Neuronal stem cell (in vitro differentiated cells): ENCODE results near the gene RESP18.

Source experiments
- DNase-seq: peaks from one replicate; pipeline ENCODE4 v3.0.0-alpha.2; 2013; ENCODE audit warnings: low spot score
- H2AFZ ChIP-seq: one replicate; pipeline ENCODE4 v1.6.1; 2013; ENCODE audit warnings: mild to moderate bottlenecking, low read length, inconsistent platforms
- H2AK5ac ChIP-seq: 2 replicates; pipeline ENCODE4 v1.6.1; 2013; ENCODE audit warnings: low read depth, mild to moderate bottlenecking, inconsistent platforms, low read length, moderate library complexity, mixed read lengths
- H2BK120ac ChIP-seq: 2 replicates; pipeline ENCODE4 v1.6.1; 2013; ENCODE audit warnings: low read depth, mild to moderate bottlenecking, inconsistent platforms, low read length, moderate library complexity, mixed read lengths
- H2BK12ac ChIP-seq: one replicate; pipeline ENCODE4 v1.6.1; 2013; ENCODE audit warnings: low read length, inconsistent platforms
- H2BK15ac ChIP-seq: 2 replicates; pipeline ENCODE4 v1.6.1; 2013; ENCODE audit warnings: mild to moderate bottlenecking, low read length, inconsistent platforms, mixed read lengths
- H2BK5ac ChIP-seq: one replicate; pipeline ENCODE4 v1.6.1; 2013; ENCODE audit warnings: inconsistent platforms, mild to moderate bottlenecking, low read length, moderate library complexity
- H3K14ac ChIP-seq: one replicate; pipeline ENCODE4 v1.6.1; 2013; ENCODE audit warnings: low read length, inconsistent platforms
- H3K18ac ChIP-seq: 2 replicates; pipeline ENCODE4 v1.6.1; 2013; ENCODE audit warnings: low read length, inconsistent platforms
- H3K23ac ChIP-seq: 2 replicates; pipeline ENCODE4 v1.6.1; 2013; ENCODE audit warnings: low read depth, mild to moderate bottlenecking, mixed read lengths, low read length, inconsistent platforms; ENCODE audit not compliant: poor library complexity
- H3K27ac ChIP-seq: replicated peaks from 3 replicates; pipeline ENCODE4 v1.5.1; 2013; ENCODE audit warnings: low read length, inconsistent platforms
- H3K27me3 ChIP-seq, 3 experiments: 2 replicates each; pipeline ENCODE4 v1.6.1; 2013; ENCODE audit warnings: low read length in 3 of 3, mild to moderate bottlenecking in 2 of 3, inconsistent platforms in 1 of 3, low read depth in 1 of 3, mixed read lengths in 1 of 3, moderate library complexity in 1 of 3; ENCODE audit not compliant: control insufficient read depth in 3 of 3, insufficient read depth in 3 of 3
- H3K36me3 ChIP-seq, 2 donors: replicated peaks in 1 of 2; 2 replicates each; pipeline ENCODE4 v1.6.1; 2013; ENCODE audit warnings: low read length in 2 of 2; ENCODE audit not compliant: control insufficient read depth in 2 of 2, insufficient read depth in 2 of 2
- H3K4ac ChIP-seq: 2 replicates; pipeline ENCODE4 v1.6.1; 2013; ENCODE audit warnings: inconsistent platforms, mild to moderate bottlenecking, low read length, moderate library complexity
- H3K4me1 ChIP-seq, 2 donors: 1 replicate in 1 of 2; 2 replicates in 1 of 2; pipeline ENCODE4 v1.6.1; 2013; ENCODE audit warnings: low read length in 2 of 2, low read depth in 1 of 2; ENCODE audit not compliant: control insufficient read depth in 2 of 2, insufficient read depth in 1 of 2
- H3K4me2 ChIP-seq: one replicate; pipeline ENCODE4 v1.6.1; 2013; ENCODE audit warnings: mild to moderate bottlenecking, low read length, inconsistent platforms; ENCODE audit not compliant: insufficient read depth, poor library complexity, severe bottlenecking
- H3K4me3 ChIP-seq, 2 donors: 2 replicates each; pipeline ENCODE4 v1.5.1; 2013; ENCODE audit warnings: low read length in 2 of 2, mild to moderate bottlenecking in 2 of 2, inconsistent platforms in 1 of 2, moderate library complexity in 1 of 2
- H3K79me1 ChIP-seq: one replicate; pipeline ENCODE4 v1.6.1; 2013; ENCODE audit warnings: low read depth, mild to moderate bottlenecking, inconsistent platforms, low read length, moderate library complexity
- H3K9ac ChIP-seq: one replicate; pipeline ENCODE4 v1.6.1; 2013; ENCODE audit warnings: mild to moderate bottlenecking, low read depth, low read length, inconsistent platforms; ENCODE audit not compliant: poor library complexity
- H3K9me3 ChIP-seq, 2 donors: replicated peaks in 1 of 2; 2 replicates each; pipeline versions ENCODE3 to v1.6.1; 2013; ENCODE audit warnings: low read length in 2 of 2, mild to moderate bottlenecking in 2 of 2, inconsistent platforms in 1 of 2, low read depth in 1 of 2, mixed read lengths in 1 of 2, moderate library complexity in 1 of 2; ENCODE audit not compliant: control insufficient read depth in 2 of 2, insufficient read depth in 1 of 2
- H4K8ac ChIP-seq: one replicate; pipeline ENCODE4 v1.6.1; 2013; ENCODE audit warnings: low read depth, mild to moderate bottlenecking, inconsistent platforms, low read length, moderate library complexity
- H4K91ac ChIP-seq: one replicate; pipeline ENCODE4 v1.6.1; 2013; ENCODE audit warnings: low read length, low read depth, mild to moderate bottlenecking, inconsistent platforms; ENCODE audit not compliant: poor library complexity
- WGBS, 2 donors: extraction: QIAGEN DNeasy Blood & Tissue Kit; methylation state at CpG; one replicate each; pipeline ENCODE4 v1.1.7; 2013; ENCODE audit warnings: missing lambda C conversion rate in 2 of 2, mixed read lengths in 1 of 2; ENCODE audit not compliant: insufficient read length in 2 of 2, insufficient replicate concordance in 1 of 2; ENCODE audit errors: extremely low coverage in 2 of 2; 5-methylcytosine and 5-hydroxymethylcytosine counted together

The RESP18 gene

GRCh38 chr2:219304223-219304622 lies 28.3 kb downstream of the RESP18 start:
- H3K4me3 ChIP-seq = no peak overlapping the region
- H3K9me3 ChIP-seq = no peaks in the 10 kb centered on the region
- no peaks in the 10 kb centered on the region for H3K79me1 ChIP-seq
- no peak overlapping the region for H3K23ac ChIP-seq
- no peak overlapping the region for H3K27ac ChIP-seq
- H3K27me3 ChIP-seq = peaks cover 0 to 47% (median 16%) of the 10 kb centered on the region in 3 experiments
- WGBS, 2 donors = no CpG with 5 or more reads among the region's 2 CpGs
- H2BK120ac ChIP-seq = no peak overlapping the region
- H3K14ac ChIP-seq = no peak overlapping the region
- H2AFZ ChIP-seq = no peak overlapping the region
- H4K8ac ChIP-seq = no peak overlapping the region
- H3K4ac ChIP-seq = no peak overlapping the region
- H3K9ac ChIP-seq = no peak overlapping the region
- no peak overlapping the region for H4K91ac ChIP-seq
- DNase-seq = no peak
- no peak overlapping the region for H2BK12ac ChIP-seq
- no peak overlapping the region for H2AK5ac ChIP-seq
- no peak overlapping the region for H3K4me2 ChIP-seq
- no peak overlapping the region for H2BK15ac ChIP-seq
- H3K18ac ChIP-seq = no peak overlapping the region
- H3K4me1 ChIP-seq = peaks cover 25 to 28% of the 10 kb centered on the region in 2 donors
- H3K36me3 ChIP-seq = no peaks in the 10 kb centered on the region
- no peak overlapping the region for H2BK5ac ChIP-seq

- peak overlapping the region; percentile 73 for H3K18ac ChIP-seq
- H3K4me2 ChIP-seq = no peak overlapping the region
- H3K27me3 ChIP-seq = peaks cover 0 to 43% (median 4%) of the 10 kb centered on the region in 3 experiments
- H3K23ac ChIP-seq = no peak overlapping the region
- no peak overlapping the region for H3K27ac ChIP-seq
- no peak overlapping the region for H2AFZ ChIP-seq
- H3K9ac ChIP-seq = peak overlapping the region; percentile 26
- no peak overlapping the region for H3K14ac ChIP-seq
- H2BK120ac ChIP-seq = no peak overlapping the region
- no peak overlapping the region for H4K91ac ChIP-seq
- no peak for DNase-seq
- WGBS, 2 donors = no CpG with 5 or more reads among the region's 11 CpGs
- no peak overlapping the region for H2AK5ac ChIP-seq
- peaks cover 24 to 26% of the 10 kb centered on the region in 2 donors for H3K4me1 ChIP-seq
- no peaks in the 10 kb centered on the region for H3K9me3 ChIP-seq
- H3K4ac ChIP-seq = no peak overlapping the region
- H3K79me1 ChIP-seq = no peaks in the 10 kb centered on the region
- H2BK5ac ChIP-seq = no peak overlapping the region
- H4K8ac ChIP-seq = no peak overlapping the region
- H2BK15ac ChIP-seq = no peak overlapping the region
- no peaks in the 10 kb centered on the region for H3K36me3 ChIP-seq
- no peak overlapping the region for H2BK12ac ChIP-seq
- H3K4me3 ChIP-seq = no peak overlapping the region
Observed at GRCh38 chr2:219302412-219302968, 30.1 kb downstream of the RESP18 start.

DNA sequence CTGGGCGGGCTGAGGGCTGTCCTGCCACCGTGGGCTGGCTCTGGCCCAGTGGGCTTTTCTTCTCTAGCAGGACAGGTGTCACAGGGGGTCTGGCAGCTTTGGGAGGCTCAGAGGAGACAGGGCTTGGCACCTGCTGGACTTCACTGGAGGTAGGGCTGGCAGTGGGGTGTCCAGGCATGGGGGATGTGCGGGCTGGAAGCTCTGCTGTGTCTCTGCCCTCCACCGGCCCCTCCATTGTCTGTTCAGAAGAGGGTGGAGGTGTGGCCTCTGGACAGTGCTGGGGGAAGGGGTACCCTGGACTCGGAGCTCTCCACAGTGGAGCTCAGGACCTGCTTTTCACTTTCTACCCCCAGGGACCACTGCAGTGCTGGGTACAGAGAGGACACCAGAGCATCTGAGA lies 32.5 kb downstream of the RESP18 start:
- Histone ChIP-seq H3K27ac (no peak overlapping the region), H3K4me1 (peaks cover 24 to 28% of the 10 kb centered on the region in 2 donors), H3K4me2 (peak overlapping the region; percentile 24), H3K23ac (no peak overlapping the region), H2BK15ac (peak overlapping the region; percentile 95), H3K4ac (no peak overlapping the region), H2BK120ac (peak overlapping the region; percentile 24), H2AK5ac (peak overlapping the region; percentile 58), H3K27me3 (peaks cover 0 to 36% (median 0%) of the 10 kb centered on the region in 3 experiments), H3K14ac (no peak overlapping the region), H3K36me3 (no peaks in the 10 kb centered on the region), H3K9ac (peak overlapping the region; percentile 53), H2AFZ (peak overlapping the region; percentile 80), H4K91ac (no peak overlapping the region), H3K18ac (peak overlapping the region; percentile 82), H4K8ac (no peak overlapping the region), H3K79me1 (no peaks in the 10 kb centered on the region), H2BK12ac (no peak overlapping the region), H2BK5ac (no peak overlapping the region), H3K4me3 (peak overlapping the region in 1 of 2 donors; percentile 25), H3K9me3 (no peaks in the 10 kb centered on the region)
- DNase-seq = no peak
- no CpG with 5 or more reads among the region's 5 CpGs for WGBS, 2 donors

DNA sequence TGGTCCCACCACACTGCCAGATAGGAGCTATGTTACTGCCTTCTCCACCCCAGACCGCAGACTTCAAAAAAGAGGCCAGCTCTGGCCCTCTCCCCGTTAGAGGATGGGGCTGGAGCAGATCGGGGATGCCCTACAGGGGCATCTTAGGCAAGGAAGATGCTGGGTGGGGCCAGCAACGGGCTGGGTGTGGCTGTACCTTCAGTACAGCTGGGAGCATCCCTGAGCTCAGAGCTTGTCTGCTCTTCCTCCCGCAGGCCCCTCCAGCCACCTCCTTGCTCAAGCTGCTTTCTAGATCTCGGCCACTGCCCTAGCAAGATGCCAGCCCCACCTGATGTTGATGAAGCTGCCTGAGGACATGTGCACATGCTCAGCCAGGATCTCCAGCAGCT lies 33.2 kb downstream of the RESP18 start:
- H4K8ac ChIP-seq = no peak overlapping the region
- H3K27me3 ChIP-seq = peaks cover 0 to 33% (median 0%) of the 10 kb centered on the region in 3 experiments
- H2AFZ ChIP-seq = no peak overlapping the region
- no peak overlapping the region for H3K14ac ChIP-seq
- no peak overlapping the region for H3K4ac ChIP-seq
- H3K79me1 ChIP-seq = no peaks in the 10 kb centered on the region
- H3K18ac ChIP-seq = no peak overlapping the region
- H4K91ac ChIP-seq = no peak overlapping the region
- no peak overlapping the region for H3K4me2 ChIP-seq
- no peak overlapping the region for H3K4me3 ChIP-seq
- H2BK12ac ChIP-seq = peak overlapping the region; percentile 87
- H2BK15ac ChIP-seq = peak overlapping the region; percentile 95
- H3K36me3 ChIP-seq = no peaks in the 10 kb centered on the region
- H3K23ac ChIP-seq = no peak overlapping the region
- H3K27ac ChIP-seq = no peak overlapping the region
- peak overlapping the region; percentile 24 for H2BK120ac ChIP-seq
- peaks cover 24 to 28% of the 10 kb centered on the region in 2 donors for H3K4me1 ChIP-seq
- H2BK5ac ChIP-seq = no peak overlapping the region
- DNase-seq = no peak
- WGBS, 2 donors = no CpG with 5 or more reads among the region's 6 CpGs
- no peak overlapping the region for H3K9ac ChIP-seq
- peak overlapping the region; percentile 58 for H2AK5ac ChIP-seq
- no peaks in the 10 kb centered on the region for H3K9me3 ChIP-seq
